Right lobe of liver (tissue), 4 donors: ENCODE data around the gene UBE2V1.

ENCODE experiments used
- CTCF ChIP-seq, 4 donors: fragments of 200-600 bp in 3 of 4; fragments of 450-650 bp in 1 of 4; IDR thresholded peaks; one replicate each; pipeline versions ENCODE4 v1.5.1 to v1.8.0; 2016 to 2022; ENCODE audit warnings: antibody characterized with exemption in 4 of 4, mild to moderate bottlenecking in 2 of 4
- POLR2A ChIP-seq: fragments of 450-650 bp; IDR thresholded peaks from one replicate; pipeline ENCODE4 v1.6.1; 2017; ENCODE audit warnings: antibody characterized with exemption, mild to moderate bottlenecking
- donor health status: DM: no; HTN: no; CAD: no.
- donor health status: DM: no; HTN: no; CAD: no.
- donor health status: DM: no; HTN: yes; CAD: no.

DNA sequence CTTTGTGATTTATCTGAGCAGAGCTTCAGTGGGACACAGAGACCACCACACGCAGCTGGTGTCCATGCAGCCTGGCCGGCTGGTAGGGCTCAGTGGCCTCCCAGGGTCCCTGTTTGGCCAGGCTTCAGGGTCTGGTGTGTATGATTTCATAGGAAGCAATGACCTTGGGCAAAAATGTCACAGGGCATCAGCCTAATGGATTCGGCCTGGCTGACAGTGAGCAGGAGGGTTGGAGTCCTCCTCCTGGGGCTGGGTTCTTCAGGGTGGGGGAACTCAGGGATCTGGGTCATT, 47.7 kb downstream of the UBE2V1 start:
- no peak for TF ChIP-seq POLR2A
- no peak for TF ChIP-seq CTCF (IDR thresholded peaks at IDR 0.05)
